Neural cell (in vitro differentiated cells): ENCODE data around the gene RASGEF1B. TPM values are rescaled to one million over a fixed set of nuclear protein-coding genes. Genes with fewer than 3 reads are reported as not detected.

ENCODE experiments used
- H2AFZ ChIP-seq: fragments of 200-600, 300-800 bp; sonication (generic), shearing (Covaris generic); 2 replicates; pipeline ENCODE4 v1.6.0; 2014; ENCODE audit warnings: low read depth, mild to moderate bottlenecking, antibody characterized with exemption, low read length, moderate library complexity
- H3F3A ChIP-seq: fragments of 200-600 bp; shearing (Covaris generic); 2 replicates; pipeline ENCODE4 v1.6.1; 2016; ENCODE audit warnings: mild to moderate bottlenecking, moderate library complexity, mixed read lengths, antibody characterized with exemption, low read length; ENCODE audit not compliant: insufficient read depth, poor library complexity, severe bottlenecking
- H3K27ac ChIP-seq: fragments of 200-600, 300-800 bp; sonication (generic), shearing (Covaris generic); 2 replicates; pipeline ENCODE4 v1.5.1; 2014; ENCODE audit warnings: mild to moderate bottlenecking, low read length, moderate library complexity
- H3K27me3 ChIP-seq: fragments of 300-800, 200-600 bp; sonication (generic), shearing (Covaris generic); 2 replicates; pipeline ENCODE4 v1.6.0; 2014; ENCODE audit warnings: mild to moderate bottlenecking, low read depth, low read length, moderate library complexity; ENCODE audit not compliant: insufficient read depth
- H3K36me3 ChIP-seq: fragments of 300-800, 200-600 bp; sonication (generic), shearing (Covaris generic); 2 replicates; pipeline ENCODE4 v1.5.1; 2014; ENCODE audit warnings: mild to moderate bottlenecking, antibody characterized with exemption, low read length, moderate library complexity; ENCODE audit not compliant: insufficient read depth
- H3K4me2 ChIP-seq: fragments of 300-800, 200-600 bp; sonication (generic), shearing (Covaris generic); 2 replicates; pipeline ENCODE4 v1.6.0; 2014; ENCODE audit warnings: mild to moderate bottlenecking, low read length
- H3K4me3 ChIP-seq: fragments of 300-800, 200-600 bp; sonication (generic), shearing (Covaris generic); 2 replicates; pipeline ENCODE4 v1.5.1; 2014; ENCODE audit warnings: mild to moderate bottlenecking, low read length, moderate library complexity
- H3K79me2 ChIP-seq: fragments of 200-600 bp; shearing (Covaris generic); replicated peaks from 2 replicates; pipeline ENCODE4 v1.6.0; 2014; ENCODE audit warnings: mild to moderate bottlenecking, low read length, moderate library complexity; ENCODE audit not compliant: insufficient read depth
- H3K9ac ChIP-seq: fragments of 300-800, 200-600 bp; sonication (generic), shearing (Covaris generic); 2 replicates; pipeline ENCODE4 v1.6.1; 2016; ENCODE audit warnings: mild to moderate bottlenecking, low read length, mixed read lengths
- H3K9me2 ChIP-seq: fragments of 200-600 bp; shearing (Covaris generic); 2 replicates; pipeline ENCODE4 v1.6.1; 2016; ENCODE audit warnings: mild to moderate bottlenecking, low read length, mixed read lengths; ENCODE audit not compliant: insufficient read depth
- H3K9me3 ChIP-seq: fragments of 200-600, 300-800 bp; sonication (generic), shearing (Covaris generic); 2 replicates; pipeline ENCODE4 v1.6.1; 2016; ENCODE audit warnings: mild to moderate bottlenecking, mixed run types, low read length, moderate library complexity, mixed read lengths
- H4K20me1 ChIP-seq: fragments of 200-600 bp; shearing (Covaris generic); 2 replicates; pipeline ENCODE4 v1.6.1; 2016; ENCODE audit warnings: mild to moderate bottlenecking, mixed run types; ENCODE audit not compliant: insufficient read depth
- CTCF ChIP-seq: fragments of 450-650 bp; IDR thresholded peaks from 2 replicates; pipeline ENCODE4 v1.5.1; 2014; ENCODE audit warnings: antibody characterized with exemption, mild to moderate bottlenecking, moderate library complexity; ENCODE audit not compliant: poor library complexity, severe bottlenecking
- MXI1 ChIP-seq: fragments of 450-650 bp; conservative IDR thresholded peaks from 2 replicates; pipeline ENCODE4 v1.6.1; 2014; ENCODE audit warnings: antibody characterized with exemption, mild to moderate bottlenecking; ENCODE audit not compliant: poor library complexity, severe bottlenecking
- POLR2AphosphoS5 ChIP-seq: IDR thresholded peaks from 2 replicates; pipeline ENCODE4 v1.6.1; 2012
- SMC3 ChIP-seq: fragments of 450-650 bp; conservative IDR thresholded peaks from 2 replicates; pipeline ENCODE4 v1.6.1; 2014; ENCODE audit warnings: antibody characterized with exemption, mild to moderate bottlenecking, moderate library complexity; ENCODE audit not compliant: poor library complexity
- TAF1 ChIP-seq: IDR thresholded peaks from 2 replicates; pipeline ENCODE4 v1.6.1; 2012; ENCODE audit warnings: low read depth
- polyA plus RNA-seq: library from polyadenylated mRNA; depleted of rRNA; stranded (reverse); fragments of >200 nt; gene quantifications from 2 replicates; pipeline ENCODE4 v1.2.3, GENCODE V29; 2014
- TF ChIP-seq, protein P1 (sequence below): IDR thresholded peaks from 2 replicates; pipeline ENCODE4 v1.6.1; 2012; ENCODE audit warnings: borderline replicate concordance

RASGEF1B gene
- polyA plus RNA-seq, 1 donor from 2014 or later, result 21.5 TPM

DNA sequence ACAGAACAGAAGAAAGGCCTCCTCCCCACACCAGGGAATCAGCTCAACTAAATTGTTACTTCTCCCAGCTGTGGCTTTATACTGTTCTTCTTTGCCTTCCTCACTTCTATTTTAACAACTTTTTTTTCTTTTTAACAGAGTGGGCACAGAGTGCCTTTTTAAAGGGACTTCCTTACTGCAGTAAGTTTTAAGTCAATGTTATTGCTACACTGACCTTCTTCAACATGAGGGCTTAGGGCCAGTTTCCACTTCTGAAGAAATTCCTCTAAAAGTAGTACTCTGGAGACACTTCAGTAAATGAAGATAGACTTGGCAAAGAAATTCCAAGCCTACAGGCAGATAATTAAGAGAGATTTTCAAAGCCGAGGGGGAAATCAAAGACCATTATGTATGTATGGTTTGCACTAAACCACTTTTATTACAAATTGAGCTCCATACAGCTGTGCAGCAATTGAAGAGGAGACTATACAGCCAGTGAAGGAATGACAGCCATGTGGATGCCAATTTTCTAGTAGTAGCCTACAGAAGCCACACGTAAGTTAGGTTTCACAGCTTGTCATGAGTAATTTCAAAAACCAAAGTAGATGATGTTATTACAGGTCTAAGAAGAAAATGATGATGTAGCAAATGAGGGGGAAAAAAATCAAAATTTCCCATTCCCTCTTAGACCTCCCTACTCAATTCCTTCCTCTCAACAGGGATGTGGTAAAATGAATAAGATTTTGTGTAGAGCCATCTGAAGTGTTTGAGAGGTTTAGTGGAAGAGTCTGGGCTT is 36.9 kb upstream of the RASGEF1B start:
- Histone ChIP-seq H3K36me3 (no peaks in the 10 kb centered on the region), H2AFZ (no peak overlapping the region), H3K27ac (no peak overlapping the region), H4K20me1 (no peaks in the 10 kb centered on the region), H3K4me3 (no peak overlapping the region), H3K9me3 (no peaks in the 10 kb centered on the region), H3F3A (peaks cover 9% of the 10 kb centered on the region), H3K9ac (no peak overlapping the region), H3K9me2 (no peaks in the 10 kb centered on the region), H3K4me2 (peak overlapping the region; percentile 10), H3K27me3 (no peaks in the 10 kb centered on the region), H3K79me2 (no peaks in the 10 kb centered on the region)
- TF ChIP-seq TAF1 (no peak), MXI1 (no peak)

DNA sequence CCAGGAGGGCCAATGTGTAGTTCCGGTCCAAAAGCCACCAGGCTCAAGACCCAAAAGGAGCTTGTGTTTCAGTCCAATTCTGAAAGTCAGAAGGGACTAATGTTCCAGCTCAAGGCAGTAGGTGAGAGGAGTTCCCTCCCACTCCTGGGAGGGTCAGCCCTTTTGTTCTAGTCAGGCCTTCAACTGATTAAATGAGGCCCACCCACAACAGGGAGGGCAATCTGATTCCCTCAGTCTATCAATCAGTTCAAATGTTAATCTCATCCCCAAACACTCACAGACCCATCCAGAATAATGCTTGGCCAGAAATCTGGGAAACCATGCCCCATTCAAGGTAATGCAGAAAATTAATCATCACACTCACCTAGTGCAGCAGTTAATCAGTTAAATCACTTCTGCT is 35.8 kb upstream of the RASGEF1B start:
- Histone ChIP-seq H3K9me2 (no peaks in the 10 kb centered on the region), H4K20me1 (no peaks in the 10 kb centered on the region), H3K4me3 (no peak overlapping the region), H3K4me2 (no peak overlapping the region), H3K36me3 (no peaks in the 10 kb centered on the region), H3K27me3 (no peaks in the 10 kb centered on the region), H2AFZ (no peak overlapping the region), H3K9me3 (no peaks in the 10 kb centered on the region), H3K9ac (no peak overlapping the region), H3K27ac (no peak overlapping the region), H3F3A (peaks cover 3% of the 10 kb centered on the region), H3K79me2 (no peaks in the 10 kb centered on the region)
- no peak for TF ChIP-seq CTCF
- TF ChIP-seq SMC3, result no peak
- no peak for TF ChIP-seq MXI1
- TF ChIP-seq POLR2AphosphoS5, result no peak

GRCh38 chr4:81506731-81507130 is 35.0 kb upstream of the RASGEF1B start:
- H3K4me3 ChIP-seq, result no peak overlapping the region
- no peaks in the 10 kb centered on the region for H4K20me1 ChIP-seq
- peaks cover 5% of the 10 kb centered on the region for H3F3A ChIP-seq
- no peaks in the 10 kb centered on the region for H3K9me2 ChIP-seq
- H3K27me3 ChIP-seq, result no peaks in the 10 kb centered on the region
- TF ChIP-seq, protein P1, sequence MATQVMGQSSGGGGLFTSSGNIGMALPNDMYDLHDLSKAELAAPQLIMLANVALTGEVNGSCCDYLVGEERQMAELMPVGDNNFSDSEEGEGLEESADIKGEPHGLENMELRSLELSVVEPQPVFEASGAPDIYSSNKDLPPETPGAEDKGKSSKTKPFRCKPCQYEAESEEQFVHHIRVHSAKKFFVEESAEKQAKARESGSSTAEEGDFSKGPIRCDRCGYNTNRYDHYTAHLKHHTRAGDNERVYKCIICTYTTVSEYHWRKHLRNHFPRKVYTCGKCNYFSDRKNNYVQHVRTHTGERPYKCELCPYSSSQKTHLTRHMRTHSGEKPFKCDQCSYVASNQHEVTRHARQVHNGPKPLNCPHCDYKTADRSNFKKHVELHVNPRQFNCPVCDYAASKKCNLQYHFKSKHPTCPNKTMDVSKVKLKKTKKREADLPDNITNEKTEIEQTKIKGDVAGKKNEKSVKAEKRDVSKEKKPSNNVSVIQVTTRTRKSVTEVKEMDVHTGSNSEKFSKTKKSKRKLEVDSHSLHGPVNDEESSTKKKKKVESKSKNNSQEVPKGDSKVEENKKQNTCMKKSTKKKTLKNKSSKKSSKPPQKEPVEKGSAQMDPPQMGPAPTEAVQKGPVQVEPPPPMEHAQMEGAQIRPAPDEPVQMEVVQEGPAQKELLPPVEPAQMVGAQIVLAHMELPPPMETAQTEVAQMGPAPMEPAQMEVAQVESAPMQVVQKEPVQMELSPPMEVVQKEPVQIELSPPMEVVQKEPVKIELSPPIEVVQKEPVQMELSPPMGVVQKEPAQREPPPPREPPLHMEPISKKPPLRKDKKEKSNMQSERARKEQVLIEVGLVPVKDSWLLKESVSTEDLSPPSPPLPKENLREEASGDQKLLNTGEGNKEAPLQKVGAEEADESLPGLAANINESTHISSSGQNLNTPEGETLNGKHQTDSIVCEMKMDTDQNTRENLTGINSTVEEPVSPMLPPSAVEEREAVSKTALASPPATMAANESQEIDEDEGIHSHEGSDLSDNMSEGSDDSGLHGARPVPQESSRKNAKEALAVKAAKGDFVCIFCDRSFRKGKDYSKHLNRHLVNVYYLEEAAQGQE, result no peak
- TF ChIP-seq MXI1, result no peak
- no peaks in the 10 kb centered on the region for H3K9me3 ChIP-seq
- no peaks in the 10 kb centered on the region for H3K79me2 ChIP-seq
- no peak overlapping the region for H3K4me2 ChIP-seq
- no peak overlapping the region for H3K9ac ChIP-seq
- H3K27ac ChIP-seq, result no peak overlapping the region
- H2AFZ ChIP-seq, result no peak overlapping the region
- no peaks in the 10 kb centered on the region for H3K36me3 ChIP-seq
